Stimulated activated CD4-positive, alpha-beta T cell treated with anti-CD3 and anti-CD28 coated beads, Interleukin-12 subunit alpha, Interleukin-12 subunit beta, amount 100 ng/mL, for 4 hours (primary cell): ENCODE data around the gene IPO13.

Experiments
- DNase-seq: peaks from one replicate; pipeline ENCODE4 v3.0.0-alpha.2; 2020

IPO13 gene

GRCh38 chr1:43946236-43947060 is at the start of gene IPO13:
Gene IPO13 (plus strand): TSS chr1:43946950. CDS start chr1:43947601, 651 bp downstream.
- DNase-seq = peak; percentile 93

DNA sequence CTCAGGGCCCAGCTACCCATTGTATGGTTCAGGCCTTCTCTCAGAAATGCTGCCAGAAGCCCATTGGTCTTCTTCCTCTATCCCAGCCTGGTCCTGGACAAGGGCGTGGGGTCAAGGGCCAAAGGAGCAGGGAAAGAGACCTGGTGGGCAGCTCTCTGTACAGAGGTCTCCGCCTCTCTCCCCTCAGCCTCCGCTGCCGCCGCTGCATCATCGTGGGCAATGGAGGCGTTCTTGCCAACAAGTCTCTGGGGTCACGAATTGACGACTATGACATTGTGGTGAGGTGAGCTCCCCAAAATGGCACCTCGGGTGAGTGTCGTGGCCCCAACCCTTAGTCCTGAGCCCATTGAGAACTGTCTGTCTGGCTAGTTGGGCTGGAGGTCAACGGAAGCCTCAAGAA is 47.8 kb upstream of the IPO13 start:
- no peak for DNase-seq

- DNase-seq = no peak
Observed at GRCh38 chr1:43900386-43900785, 46.4 kb upstream of the IPO13 start.

DNA sequence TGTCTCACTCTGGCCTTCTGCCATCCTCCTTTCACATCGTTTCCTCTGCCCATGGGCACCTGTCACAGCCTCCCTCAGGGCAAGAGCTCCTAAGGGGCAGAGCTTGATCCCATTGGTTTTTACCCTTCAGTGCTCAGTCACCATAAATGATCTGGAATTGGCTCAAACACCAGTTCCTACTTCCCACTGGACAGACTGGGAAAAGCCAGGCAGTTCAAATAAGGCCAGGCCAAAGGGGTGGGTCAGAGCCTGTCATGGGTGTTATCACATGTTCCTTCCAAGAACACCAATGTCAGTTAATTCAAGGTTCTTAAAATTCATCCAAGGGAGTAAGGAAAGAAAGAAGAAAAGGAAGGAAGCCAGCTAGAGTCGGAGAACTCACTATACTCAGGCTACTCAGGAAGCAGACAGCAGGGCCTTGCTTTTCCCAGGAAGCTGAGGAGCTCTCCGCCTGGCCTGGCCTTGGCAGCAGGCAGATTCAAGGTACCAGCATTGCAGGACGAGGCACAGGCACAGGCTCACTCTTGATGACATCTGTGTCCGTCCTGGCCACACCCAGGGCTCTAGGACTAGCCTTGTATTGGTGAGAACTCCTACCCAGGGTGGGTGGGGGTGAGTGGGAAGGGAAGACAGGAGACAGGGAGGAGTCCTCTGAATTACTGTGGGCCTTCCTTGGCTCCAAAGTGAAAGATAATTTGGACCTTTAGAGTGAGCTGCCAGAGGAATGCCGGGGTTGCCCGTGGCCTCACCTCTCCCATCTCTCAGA is 45.4 kb upstream of the IPO13 start:
- DNase-seq = no peak

- DNase-seq = no peak
Observed at GRCh38 chr1:43902058-43902831, 44.5 kb upstream of the IPO13 start.

- no peak for DNase-seq
Observed at GRCh38 chr1:43904660-43905551, 41.8 kb upstream of the IPO13 start.

DNA sequence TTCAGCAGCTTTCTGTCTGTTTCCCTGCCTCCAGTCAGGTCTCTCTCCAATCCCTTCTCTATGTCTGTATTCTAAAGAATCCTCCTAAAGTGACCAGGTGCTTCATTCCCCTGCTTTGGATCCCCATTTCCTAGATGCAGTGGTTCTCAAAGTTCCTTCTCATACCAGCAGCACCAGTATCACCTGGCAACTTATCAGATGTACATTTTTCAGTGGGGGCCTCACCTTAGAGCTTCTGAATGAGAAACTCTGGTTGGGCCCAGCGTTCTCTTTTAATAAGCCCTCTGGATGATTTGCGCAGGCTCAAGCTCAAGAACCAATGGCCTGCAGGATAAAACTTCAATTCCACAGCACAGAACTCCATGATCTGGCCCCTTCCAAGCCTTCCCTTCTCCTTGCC is 38.5 kb upstream of the IPO13 start:
- no peak for DNase-seq

DNA sequence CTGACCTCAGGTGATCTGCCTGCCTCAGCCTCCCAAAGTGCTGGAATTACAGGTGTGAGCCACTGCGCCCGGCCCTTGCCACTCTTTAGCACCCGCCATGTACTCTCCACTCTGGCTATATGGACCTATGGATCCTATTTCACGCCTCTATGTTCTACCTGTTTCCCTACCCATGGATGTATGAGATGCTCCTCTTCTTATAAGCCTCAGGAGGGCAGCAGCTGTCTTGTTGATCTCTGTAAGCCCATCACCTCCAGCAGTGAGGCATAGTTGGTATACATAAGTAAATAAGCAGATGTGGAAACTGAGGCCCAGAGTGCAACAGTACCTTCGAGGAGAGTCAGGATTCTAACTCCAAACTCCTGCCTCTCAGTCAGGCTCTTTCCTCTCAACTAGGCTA is 37.9 kb upstream of the IPO13 start:
- DNase-seq = no peak

DNA sequence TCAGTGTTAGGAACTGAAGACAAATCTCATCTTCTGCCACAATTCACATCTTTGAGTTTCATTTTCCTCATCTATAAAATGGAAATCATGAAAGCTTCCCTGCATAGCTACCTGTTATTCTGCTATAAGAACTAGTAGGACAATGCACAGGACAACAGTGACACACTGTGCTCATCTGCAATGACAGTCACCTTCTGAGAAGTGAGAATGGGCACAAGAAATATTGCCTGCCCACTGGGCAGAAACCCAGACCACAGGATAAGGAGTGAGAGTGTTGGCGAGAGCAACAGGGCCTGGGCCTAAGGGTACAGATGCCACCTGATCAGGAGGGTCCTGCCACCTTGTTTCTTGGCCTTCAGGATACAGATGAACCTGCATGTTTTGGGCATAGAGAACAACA is 36.4 kb upstream of the IPO13 start:
- DNase-seq = no peak

DNA sequence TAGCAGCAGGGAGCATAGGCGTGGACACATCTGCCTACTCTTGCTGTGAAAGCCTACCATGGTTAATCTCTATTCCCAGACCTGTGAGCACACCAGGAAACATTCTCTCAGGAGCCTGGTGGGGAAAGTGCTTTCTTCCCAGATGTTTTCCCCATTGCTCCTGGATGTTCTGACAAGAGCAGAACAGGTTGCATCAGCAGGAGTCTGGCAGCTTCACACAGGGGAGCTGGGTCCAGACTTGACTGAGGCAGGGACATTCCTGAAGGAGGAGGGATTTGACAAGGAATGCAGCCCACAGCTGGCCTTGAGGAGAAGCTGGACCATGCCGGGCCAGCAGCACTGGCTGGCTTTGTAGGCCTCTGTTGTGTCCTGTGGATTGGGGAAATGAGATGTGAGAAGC is 34.1 kb upstream of the IPO13 start:
- no peak for DNase-seq

DNA sequence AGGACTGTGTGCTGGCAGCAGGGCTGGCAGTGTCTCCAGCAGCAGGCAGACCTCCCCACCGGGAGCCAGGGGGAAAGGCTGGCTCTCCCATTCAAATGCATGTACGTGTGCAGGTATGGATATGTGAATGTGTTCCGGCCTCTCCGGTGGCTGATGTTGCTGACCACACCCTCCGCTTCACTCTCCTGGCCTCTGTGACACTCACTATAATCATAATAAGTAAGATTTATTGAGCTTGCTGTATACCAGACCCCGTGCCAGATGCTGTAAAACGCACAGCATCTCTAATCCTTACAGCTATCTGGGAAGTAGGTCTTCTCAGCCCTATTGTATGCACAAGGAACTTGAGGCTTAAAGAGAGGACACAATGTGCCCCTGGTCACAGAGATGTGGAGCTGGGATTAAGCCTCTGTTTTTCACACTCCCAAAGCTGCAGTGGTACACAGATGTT is 33.7 kb upstream of the IPO13 start:
- DNase-seq = no peak

- no peak for DNase-seq
Observed at GRCh38 chr1:43913666-43914360, 32.9 kb upstream of the IPO13 start.

- no peak for DNase-seq
Observed at GRCh38 chr1:43914576-43915525, 31.9 kb upstream of the IPO13 start.

- no peak for DNase-seq
Observed at GRCh38 chr1:43919906-43920305, 26.8 kb upstream of the IPO13 start.

DNA sequence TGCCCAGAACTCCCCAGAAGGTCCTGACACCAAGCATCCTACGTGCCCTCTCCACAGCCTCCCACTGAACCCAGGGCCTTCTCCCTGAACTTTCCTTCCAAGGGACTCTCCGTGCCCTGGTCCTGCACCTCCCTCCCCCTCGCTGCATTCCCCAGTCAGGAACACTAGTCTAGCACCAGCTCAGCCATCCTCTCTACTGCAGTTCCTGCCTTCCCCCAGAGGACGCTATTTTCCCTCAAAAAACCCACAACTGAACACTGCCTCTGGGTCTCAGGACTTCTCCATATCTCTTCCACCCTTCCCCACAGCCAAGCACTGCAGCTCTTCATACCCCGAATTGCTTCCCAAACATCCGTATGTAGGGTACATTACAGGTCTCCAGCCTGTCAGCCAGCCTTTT is 25.7 kb upstream of the IPO13 start:
- DNase-seq = no peak

DNA sequence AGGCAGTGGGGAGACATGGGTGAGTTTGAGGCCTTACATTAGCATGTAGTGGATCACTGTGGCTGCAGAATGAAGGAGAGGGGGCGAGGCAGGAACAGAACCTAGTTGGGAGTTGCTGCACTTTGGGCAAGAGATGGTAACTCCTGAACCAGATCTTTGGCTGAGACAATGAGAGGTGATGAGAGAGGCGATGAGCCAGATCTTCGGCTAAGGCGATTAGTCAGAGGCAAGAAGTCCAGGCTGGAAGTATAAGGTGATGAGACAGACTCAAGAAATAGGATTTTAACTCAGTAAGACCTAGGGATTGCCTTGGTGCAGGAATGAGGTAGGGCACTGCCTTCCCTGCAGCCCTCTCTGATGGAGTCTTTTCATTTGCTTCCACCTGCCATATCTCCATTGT is 22.2 kb upstream of the IPO13 start:
- no peak for DNase-seq

GRCh38 chr1:43925846-43926245 is 20.9 kb upstream of the IPO13 start:
- no peak for DNase-seq

DNA sequence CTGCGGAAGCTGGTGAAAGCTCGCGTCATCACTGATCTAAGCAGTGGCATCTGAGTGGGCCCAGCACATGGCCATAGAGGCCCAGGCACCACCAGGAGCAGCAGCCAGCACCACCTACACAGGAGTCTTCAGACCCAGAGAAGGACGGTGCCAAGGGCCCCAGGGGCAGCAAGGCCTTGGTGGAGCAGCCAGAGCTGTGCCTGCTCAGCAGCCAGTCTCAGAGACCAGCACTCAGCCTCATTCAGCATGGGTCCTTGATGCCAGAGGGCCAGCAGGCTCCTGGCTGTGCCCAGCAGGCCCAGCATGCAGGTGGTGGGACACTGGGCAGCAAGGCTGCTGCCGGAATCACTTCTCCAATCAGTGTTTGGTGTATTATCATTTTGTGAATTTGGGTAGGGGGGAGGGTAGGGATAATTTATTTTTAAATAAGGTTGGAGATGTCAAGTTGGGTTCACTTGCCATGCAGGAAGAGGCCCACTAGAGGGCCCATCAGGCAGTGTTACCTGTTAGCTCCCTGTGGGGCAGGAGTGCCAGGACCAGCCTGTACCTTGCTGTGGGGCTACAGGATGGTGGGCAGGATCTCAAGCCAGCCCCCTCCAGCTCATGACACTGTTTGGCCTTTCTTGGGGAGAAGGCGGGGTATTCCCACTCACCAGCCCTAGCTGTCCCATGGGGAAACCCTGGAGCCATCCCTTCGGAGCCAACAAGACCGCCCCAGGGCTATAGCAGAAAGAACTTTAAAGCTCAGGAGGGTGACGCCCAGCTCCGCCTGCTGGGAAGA is 16.4 kb upstream of the IPO13 start:
- DNase-seq = no peak

GRCh38 chr1:43930949-43931275 is 15.8 kb upstream of the IPO13 start:
- no peak for DNase-seq
